Activated naive CD8-positive, alpha-beta T cell treated with anti-CD3 and anti-CD28 coated beads for 36 hours (primary cell): ENCODE measurements around the gene SNX8. TPM values are rescaled to one million over a fixed set of nuclear protein-coding genes. Genes with fewer than 3 reads are reported as not detected.

Source experiments
- DNase-seq: peaks from one replicate; pipeline ENCODE4 v3.0.0; 2021
- H3K27ac Mint-ChIP-seq: one replicate; pipeline ENCODE4 v1.8.0; 2022; ENCODE audit warnings: mild to moderate bottlenecking, moderate library complexity, mixed read lengths
- H3K27me3 Mint-ChIP-seq: one replicate; pipeline ENCODE4 v1.8.0; 2022; ENCODE audit warnings: mild to moderate bottlenecking, mixed read lengths
- H3K36me3 Mint-ChIP-seq: one replicate; pipeline ENCODE4 v1.8.0; 2021; ENCODE audit warnings: mild to moderate bottlenecking, mixed read lengths
- H3K4me1 Mint-ChIP-seq: one replicate; pipeline ENCODE4 v1.8.0; 2021; ENCODE audit warnings: mixed read lengths
- H3K4me3 Mint-ChIP-seq: one replicate; pipeline ENCODE4 v1.8.0; 2022; ENCODE audit warnings: mild to moderate bottlenecking, moderate library complexity, mixed read lengths
- H3K9me3 Mint-ChIP-seq: one replicate; pipeline ENCODE4 v1.8.0; 2022; ENCODE audit warnings: mixed read lengths
- total RNA-seq, 2 experiments: library from RNA; stranded (reverse); gene quantifications; one replicate each; pipeline ENCODE4 v1.2.3, GENCODE V29; 2021

The SNX8 gene
- total RNA-seq = 10 to 100 TPM; 45.6 to 48.7 TPM

DNA sequence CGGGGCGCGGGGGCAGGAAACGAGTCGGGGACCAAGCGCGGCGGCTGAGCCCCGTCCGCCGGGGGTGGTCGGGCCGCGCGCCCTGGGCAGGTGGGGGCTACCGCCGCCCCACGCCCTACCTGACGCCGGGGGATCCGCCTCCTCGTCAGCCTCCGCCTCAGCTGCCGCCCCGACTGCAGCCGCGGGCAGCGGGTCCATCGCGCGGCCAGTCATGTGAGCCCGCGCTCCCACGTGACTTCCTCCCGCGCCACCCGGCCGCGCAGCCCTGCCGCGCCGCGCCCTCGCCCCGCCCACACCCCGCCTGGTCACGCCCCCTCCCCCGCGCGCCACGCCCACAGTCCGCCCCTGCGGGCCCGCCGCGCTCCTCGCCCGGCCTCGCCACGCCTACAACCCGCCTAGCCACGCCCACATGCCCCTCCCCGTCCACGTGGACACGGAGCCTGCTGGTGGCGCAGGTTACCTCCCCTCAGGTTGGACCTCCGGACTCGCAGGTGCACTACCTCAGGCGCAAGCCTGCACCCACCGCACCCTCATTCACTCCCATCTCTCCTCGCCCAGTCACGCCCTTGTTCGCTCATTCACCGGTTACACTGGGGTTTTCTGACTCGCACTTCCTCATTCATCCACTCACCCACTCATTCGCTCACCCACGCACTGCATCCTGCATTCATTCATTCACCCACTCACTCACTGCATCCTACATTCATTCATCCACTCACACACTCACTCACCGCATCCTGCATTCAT, at the start of gene SNX8:
TSS of gene SNX8 (minus strand) at position 233 of the 747 bp plus-strand sequence. CDS start at position 213, 20 bp downstream.
- Mint-ChIP-seq H3K4me1 (peaks cover 11% of the 10 kb centered on the region), H3K36me3 (peaks cover 9% of the 10 kb centered on the region), H3K4me3 (peak within 1 kb of the TSS; percentile 91), H3K27ac (peak within 1 kb of the TSS; percentile 78), H3K27me3 (no peaks in the 10 kb centered on the region), H3K9me3 (no peaks in the 10 kb centered on the region)
- DNase-seq = peak; percentile 95

GRCh38 chr7:2362385-2363088, 48.3 kb upstream of the SNX8 start:
- H3K27me3 Mint-ChIP-seq = no peaks in the 10 kb centered on the region
- H3K9me3 Mint-ChIP-seq = no peaks in the 10 kb centered on the region
- H3K27ac Mint-ChIP-seq = no peak overlapping the region
- no peak overlapping the region for H3K4me3 Mint-ChIP-seq
- no peak for DNase-seq
- H3K36me3 Mint-ChIP-seq = peaks cover 47% of the 10 kb centered on the region
- H3K4me1 Mint-ChIP-seq = peaks cover 23% of the 10 kb centered on the region

- peaks cover 38% of the 10 kb centered on the region for H3K4me1 Mint-ChIP-seq
- no peak overlapping the region for H3K27ac Mint-ChIP-seq
- no peaks in the 10 kb centered on the region for H3K27me3 Mint-ChIP-seq
- H3K4me3 Mint-ChIP-seq = no peak overlapping the region
- peaks cover 52% of the 10 kb centered on the region for H3K36me3 Mint-ChIP-seq
- no peak for DNase-seq
- no peaks in the 10 kb centered on the region for H3K9me3 Mint-ChIP-seq
Observed at GRCh38 chr7:2360796-2361195, 46.6 kb upstream of the SNX8 start.

DNA sequence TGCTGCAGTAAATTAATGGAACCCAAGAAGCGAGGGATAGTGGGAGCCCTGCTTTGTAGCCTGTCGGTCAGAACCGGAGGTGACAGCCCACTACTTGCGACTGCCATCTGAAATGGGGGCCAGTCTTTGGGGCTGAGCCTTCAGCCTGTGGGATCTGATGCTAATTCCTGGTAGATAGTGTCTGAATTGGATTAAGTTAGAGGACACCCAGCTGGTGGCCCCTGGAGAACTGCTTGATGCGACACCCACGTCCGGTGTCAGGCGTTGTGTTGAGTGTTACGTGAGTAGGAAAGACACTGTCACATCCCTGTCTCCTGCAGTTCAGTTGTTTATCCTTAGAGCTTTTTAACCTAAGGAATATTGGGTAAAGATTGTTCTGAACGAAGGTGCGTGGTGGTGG, 45.4 kb upstream of the SNX8 start:
- peaks cover 38% of the 10 kb centered on the region for H3K4me1 Mint-ChIP-seq
- no peak overlapping the region for H3K4me3 Mint-ChIP-seq
- peaks cover 51% of the 10 kb centered on the region for H3K36me3 Mint-ChIP-seq

DNA sequence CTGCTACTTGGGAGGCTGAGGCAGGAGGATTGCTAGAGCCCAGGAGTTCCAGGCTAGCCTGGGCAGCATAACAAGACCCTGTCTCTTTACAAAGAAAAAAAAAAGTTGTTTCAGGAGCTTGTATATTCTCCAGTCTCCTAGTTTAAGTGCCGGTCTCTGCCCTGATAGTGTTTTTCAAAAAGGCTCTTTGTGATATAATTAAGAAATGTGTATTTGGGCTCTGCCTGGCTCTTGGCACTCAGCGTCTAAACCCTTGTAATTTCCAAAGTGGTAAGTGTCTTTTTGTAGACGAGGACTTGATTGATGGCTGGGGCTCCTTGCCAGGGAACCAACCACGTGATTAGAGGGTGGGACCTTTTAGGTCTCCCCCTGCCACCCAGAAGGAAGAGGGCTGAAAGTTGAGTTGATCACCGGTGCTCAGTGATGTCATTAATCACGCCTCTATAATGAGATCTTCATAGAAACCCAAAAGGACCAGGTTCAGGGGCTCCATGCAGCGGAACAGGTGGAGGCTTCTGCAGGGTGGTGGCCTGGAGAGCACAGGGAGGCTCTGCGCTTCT, 44.8 kb upstream of the SNX8 start:
- no peak for DNase-seq
- Mint-ChIP-seq H3K36me3 (peaks cover 49% of the 10 kb centered on the region), H3K27me3 (no peaks in the 10 kb centered on the region), H3K9me3 (no peaks in the 10 kb centered on the region), H3K4me3 (peak overlapping the region; percentile 40), H3K4me1 (peaks cover 38% of the 10 kb centered on the region), H3K27ac (no peak overlapping the region)

More for the DNA sequence above, 45.4 kb upstream of the SNX8 start:
- H3K27ac Mint-ChIP-seq = peak overlapping the region; percentile 8
- DNase-seq = no peak
- no peaks in the 10 kb centered on the region for H3K27me3 Mint-ChIP-seq
- H3K9me3 Mint-ChIP-seq = no peaks in the 10 kb centered on the region

GRCh38 chr7:2357571-2357970, 43.3 kb upstream of the SNX8 start:
- Mint-ChIP-seq H3K36me3 (peaks cover 48% of the 10 kb centered on the region), H3K9me3 (no peaks in the 10 kb centered on the region), H3K27ac (peak overlapping the region; percentile 3), H3K4me3 (peak overlapping the region; percentile 87), H3K27me3 (no peaks in the 10 kb centered on the region), H3K4me1 (peaks cover 41% of the 10 kb centered on the region)
- DNase-seq = no peak

DNA sequence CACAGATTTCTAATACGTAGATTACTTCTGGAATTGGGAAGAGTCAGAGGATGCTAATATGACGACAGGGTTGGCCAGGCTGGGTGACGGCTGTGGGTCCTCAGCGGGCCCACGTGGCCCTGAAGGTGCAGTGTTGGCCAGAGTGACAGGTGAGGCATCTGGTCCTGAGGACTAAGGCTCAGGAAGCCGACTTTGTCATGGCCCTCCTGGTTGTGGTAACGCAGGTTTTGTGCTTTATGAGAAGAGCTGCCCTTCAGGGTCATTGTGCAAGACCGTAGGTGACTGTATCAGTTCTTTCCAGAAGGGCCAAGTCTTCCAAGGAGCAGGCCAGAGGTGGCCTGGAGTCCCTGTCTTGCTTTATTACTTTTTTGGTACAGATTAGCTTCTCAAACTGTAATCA, 42.9 kb upstream of the SNX8 start:
- H3K36me3 Mint-ChIP-seq = peaks cover 49% of the 10 kb centered on the region
- H3K27me3 Mint-ChIP-seq = no peaks in the 10 kb centered on the region
- H3K4me3 Mint-ChIP-seq = peak overlapping the region; percentile 87
- H3K9me3 Mint-ChIP-seq = no peaks in the 10 kb centered on the region
- DNase-seq = no peak
- peak overlapping the region; percentile 3 for H3K27ac Mint-ChIP-seq
- peaks cover 45% of the 10 kb centered on the region for H3K4me1 Mint-ChIP-seq

DNA sequence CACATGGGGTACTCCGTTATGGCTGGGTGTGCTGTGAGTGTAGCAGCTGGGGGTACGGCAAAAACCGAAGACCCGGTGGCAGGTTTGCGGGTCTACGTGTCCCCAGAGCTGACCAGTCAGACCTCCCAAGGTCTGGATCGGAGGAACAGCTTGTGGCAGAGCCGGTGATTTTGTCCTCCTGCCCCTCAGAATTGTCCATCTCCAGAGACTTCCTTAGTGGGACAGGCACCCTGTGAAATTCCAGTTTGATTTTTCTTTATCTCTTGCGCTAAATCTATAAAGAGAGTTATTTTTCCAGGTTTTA, 41.4 kb upstream of the SNX8 start:
- peak overlapping the region; percentile 83 for H3K27ac Mint-ChIP-seq
- no peaks in the 10 kb centered on the region for H3K27me3 Mint-ChIP-seq
- peaks cover 44% of the 10 kb centered on the region for H3K4me1 Mint-ChIP-seq
- peak overlapping the region; percentile 87 for H3K4me3 Mint-ChIP-seq
- H3K9me3 Mint-ChIP-seq = no peaks in the 10 kb centered on the region
- no peak for DNase-seq
- H3K36me3 Mint-ChIP-seq = peaks cover 48% of the 10 kb centered on the region

DNA sequence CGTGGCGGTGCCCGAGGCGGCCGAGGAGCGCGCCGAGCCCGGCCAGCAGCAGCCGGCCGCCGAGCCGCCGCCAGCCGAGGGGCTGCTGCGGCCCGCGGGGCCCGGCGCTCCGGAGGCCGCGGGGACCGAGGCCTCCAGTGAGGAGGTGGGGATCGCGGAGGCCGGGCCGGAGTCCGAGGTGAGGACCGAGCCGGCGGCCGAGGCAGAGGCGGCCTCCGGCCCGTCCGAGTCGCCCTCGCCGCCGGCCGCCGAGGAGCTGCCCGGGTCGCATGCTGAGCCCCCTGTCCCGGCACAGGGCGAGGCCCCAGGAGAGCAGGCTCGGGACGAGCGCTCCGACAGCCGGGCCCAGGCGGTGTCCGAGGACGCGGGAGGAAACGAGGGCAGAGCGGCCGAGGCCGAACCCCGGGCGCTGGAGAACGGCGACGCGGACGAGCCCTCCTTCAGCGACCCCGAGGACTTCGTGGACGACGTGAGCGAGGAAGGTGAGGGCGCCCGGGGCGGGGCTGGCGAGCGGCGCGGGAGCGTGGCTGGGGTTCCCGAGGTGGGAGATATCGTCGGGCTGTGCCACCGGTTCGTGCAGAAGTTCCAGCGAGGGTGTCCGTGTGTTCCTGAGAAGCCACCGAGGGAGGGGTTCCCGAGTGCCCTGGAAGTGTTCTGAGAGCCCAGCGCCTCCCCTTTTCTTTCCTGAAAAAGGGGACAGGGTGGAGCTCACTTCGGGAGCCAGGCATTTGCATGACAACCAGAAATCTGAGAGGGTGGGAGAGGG, 40.9 kb upstream of the SNX8 start:
- DNase-seq = no peak
- peak overlapping the region; percentile 100 for H3K27ac Mint-ChIP-seq
- H3K4me1 Mint-ChIP-seq = peaks cover 40% of the 10 kb centered on the region
- no peaks in the 10 kb centered on the region for H3K9me3 Mint-ChIP-seq
- peaks cover 44% of the 10 kb centered on the region for H3K36me3 Mint-ChIP-seq
- no peaks in the 10 kb centered on the region for H3K27me3 Mint-ChIP-seq
- peak overlapping the region; percentile 91 for H3K4me3 Mint-ChIP-seq

DNA sequence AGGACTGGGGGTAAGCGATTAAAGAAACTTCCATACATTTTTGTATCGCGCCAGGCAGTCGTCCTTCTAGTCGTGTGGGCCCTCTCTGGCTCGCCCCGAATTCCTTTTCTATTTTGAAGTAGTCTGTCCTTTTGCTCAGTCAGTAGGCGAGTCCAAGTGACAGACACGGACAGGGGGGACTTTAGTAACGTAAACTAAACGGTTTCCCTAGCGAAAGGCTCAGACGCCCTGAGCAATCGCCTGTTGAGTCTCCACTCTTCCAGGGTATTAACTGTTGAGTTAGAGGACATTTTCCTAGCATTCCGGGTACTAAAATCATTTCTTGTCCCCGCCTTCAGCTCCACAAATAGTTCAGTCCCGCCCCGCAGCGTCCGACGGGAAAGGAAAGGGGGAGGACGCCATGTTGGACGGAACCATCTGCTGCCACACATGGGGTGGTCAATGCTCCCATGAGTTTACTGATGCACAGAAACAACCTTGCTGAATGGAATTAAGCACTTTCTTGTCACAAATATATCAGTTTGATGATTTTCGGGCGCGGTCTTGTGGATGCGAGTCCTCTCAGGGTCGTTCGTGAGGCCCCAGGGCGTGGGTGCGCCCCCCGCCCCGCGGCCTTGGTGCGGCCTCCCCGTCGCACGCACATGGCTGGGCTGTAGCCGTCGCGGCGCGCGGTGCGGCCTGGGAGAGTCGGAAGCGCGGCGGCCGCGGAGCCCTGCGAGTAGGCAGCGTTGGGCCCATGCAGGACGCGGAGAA, 40.1 kb upstream of the SNX8 start, which contains the start of gene EIF3B:
TSS of gene EIF3B (plus strand) at position 642 of the 753 bp plus-strand sequence. CDS start at position 737, 95 bp downstream.
- Mint-ChIP-seq H3K27ac (peak within 1 kb of the TSS; percentile 100), H3K4me1 (peaks cover 34% of the 10 kb centered on the region), H3K4me3 (peak within 1 kb of the TSS; percentile 91), H3K36me3 (peaks cover 40% of the 10 kb centered on the region), H3K9me3 (no peaks in the 10 kb centered on the region), H3K27me3 (no peaks in the 10 kb centered on the region)
- peak; percentile 91 for DNase-seq

- H3K4me1 Mint-ChIP-seq = peaks cover 30% of the 10 kb centered on the region
- H3K27me3 Mint-ChIP-seq = no peaks in the 10 kb centered on the region
- peak overlapping the region; percentile 100 for H3K27ac Mint-ChIP-seq
- H3K36me3 Mint-ChIP-seq = peaks cover 37% of the 10 kb centered on the region
- peak overlapping the region; percentile 91 for H3K4me3 Mint-ChIP-seq
- H3K9me3 Mint-ChIP-seq = no peaks in the 10 kb centered on the region
- peak; percentile 87 for DNase-seq
Observed at GRCh38 chr7:2353936-2354185, 39.6 kb upstream of the SNX8 start.

GRCh38 chr7:2353113-2353935, 39.1 kb upstream of the SNX8 start:
- H3K9me3 Mint-ChIP-seq = no peaks in the 10 kb centered on the region
- H3K4me3 Mint-ChIP-seq = peak overlapping the region; percentile 91

GRCh38 chr7:2350861-2351260, 36.6 kb upstream of the SNX8 start:
- Mint-ChIP-seq H3K4me3 (no peak overlapping the region), H3K27ac (no peak overlapping the region), H3K9me3 (no peaks in the 10 kb centered on the region), H3K27me3 (no peaks in the 10 kb centered on the region), H3K4me1 (peaks cover 14% of the 10 kb centered on the region), H3K36me3 (peaks cover 18% of the 10 kb centered on the region)
- no peak for DNase-seq

More at GRCh38 chr7:2353113-2353935, 39.1 kb upstream of the SNX8 start:
- Mint-ChIP-seq H3K4me1 (peaks cover 30% of the 10 kb centered on the region), H3K27ac (peak overlapping the region; percentile 100), H3K36me3 (peaks cover 37% of the 10 kb centered on the region), H3K27me3 (no peaks in the 10 kb centered on the region)
- DNase-seq = no peak

DNA sequence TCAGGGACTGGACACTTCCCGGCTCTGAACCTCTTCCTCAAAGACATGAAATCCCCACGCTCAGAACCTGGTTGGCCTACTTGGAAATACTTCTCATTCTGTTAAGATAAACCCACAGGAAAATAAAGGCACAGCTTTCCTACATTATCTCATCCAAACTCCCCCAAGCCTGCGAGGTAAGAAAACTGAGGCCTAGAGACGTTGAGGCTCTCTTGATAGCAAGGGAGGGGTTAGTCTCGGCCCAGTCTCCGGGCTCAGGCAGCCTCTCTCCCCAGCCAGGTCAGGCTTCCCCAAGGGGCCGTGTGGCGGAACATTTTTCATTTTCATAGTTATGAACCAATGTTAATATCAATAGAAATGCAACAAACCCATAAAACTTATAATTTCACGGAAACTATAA, 35.8 kb upstream of the SNX8 start:
- H3K27me3 Mint-ChIP-seq = no peaks in the 10 kb centered on the region
- H3K4me1 Mint-ChIP-seq = peaks cover 12% of the 10 kb centered on the region
- no peaks in the 10 kb centered on the region for H3K9me3 Mint-ChIP-seq
- no peak overlapping the region for H3K27ac Mint-ChIP-seq
- no peak for DNase-seq
- H3K36me3 Mint-ChIP-seq = peaks cover 11% of the 10 kb centered on the region
- H3K4me3 Mint-ChIP-seq = no peak overlapping the region
